PC-3 (cell line): ENCODE data around the gene TMEM59L.

Source experiments
- CTCF ChIP-seq: fragments of 300-600 bp; sonication (generic); conservative IDR thresholded peaks from 2 replicates; pipeline ENCODE4 v1.5.1; 2017; ENCODE audit warnings: antibody characterized with exemption, low read depth, mild to moderate bottlenecking, low read length
- EZH2 ChIP-seq: fragments of 300-600 bp; sonication (generic); IDR thresholded peaks from one replicate; pipeline ENCODE4 v1.6.1; 2017; ENCODE audit warnings: antibody characterized with exemption, mild to moderate bottlenecking, low read length; ENCODE audit not compliant: unreplicated experiment

GRCh38 chr19:18599485-18599884 lies 13.2 kb upstream of the TMEM59L start:
- TF ChIP-seq CTCF: no peak
- no peak for TF ChIP-seq EZH2
